HCT116 (cell line): ENCODE data around the gene HSD17B12. TPM values are rescaled to one million over a fixed set of nuclear protein-coding genes. Genes with fewer than 3 reads are reported as not detected.

Experiments
- ATAC-seq: fragments of 200-7000 bp; cut with Tn5 transposase; 2 replicates; pipeline ENCODE4 v1.9.1; 2020; ENCODE audit warnings: mild to moderate bottlenecking, moderate library complexity
- BruUV-seq: library from RNA; stranded (reverse); fragments of 400-500 nt; replicated peaks from 2 replicates; lab custom pipeline; 2021; lab: Mats Ljungman, UMichigan
- CTCF ChIA-PET: fragments of 300-600 bp; sonication (Branson Sonifier 250); formaldehyde crosslinking; loops from one replicate; lab custom pipeline; 2021; ENCODE audit warnings: antibody characterized with exemption; lab: Charles Lee
- POLR2A ChIA-PET: fragments of 300-600, 350-600 bp; sonication (Branson Sonifier 250); formaldehyde crosslinking; loops from one replicate; lab custom pipeline; 2021; ENCODE audit warnings: antibody characterized with exemption; lab: Charles Lee
- RAD21 ChIA-PET, 2 experiments: fragments of 300-600 bp; sonication (Branson Sonifier 250); formaldehyde crosslinking; loops; one replicate each; lab custom pipeline; 2023; ENCODE audit warnings: low total read pairs in 2 of 2; ENCODE audit not compliant: uncharacterized antibody in 2 of 2, unreplicated experiment in 2 of 2, low non-redundant PET in 1 of 2; lab: Charles Lee
- DNase-seq: peaks from one replicate; pipeline ENCODE4 v3.0.0-alpha.2; 2010; ENCODE audit warnings: low read depth, low spot score
- H2AFZ ChIP-seq: fragments of 200-600 bp; shearing (Covaris generic), sonication (generic); 2 replicates; pipeline ENCODE4 v1.6.1; 2017; ENCODE audit warnings: low read depth, mixed run types, mixed read lengths, antibody characterized with exemption, low read length; ENCODE audit not compliant: poor library complexity, severe bottlenecking
- H3K27ac ChIP-seq: 2 replicates; pipeline ENCODE4 v1.5.1; 2012; ENCODE audit warnings: low read depth, low read length
- H3K27me3 ChIP-seq: fragments of 200-600 bp; sonication (generic); 2 replicates; pipeline ENCODE4 v1.6.1; 2016; ENCODE audit warnings: mixed run types, low read length, mixed read lengths; ENCODE audit not compliant: insufficient read depth
- H3K36me3 ChIP-seq, 2 experiments: fragments of 200-500 bp in 1 of 2; fragments of 200-600 bp in 1 of 2; sonication (Bioruptor generic) in 1 of 2; sonication (generic) in 1 of 2; 2 replicates each; pipeline versions ENCODE4 v1.5.1 to v1.6.1; 2014 to 2016; ENCODE audit warnings: low read length in 2 of 2, inconsistent platforms in 1 of 2, mixed read lengths in 1 of 2, mixed run types in 1 of 2; ENCODE audit not compliant: insufficient read depth in 2 of 2, control insufficient read depth in 1 of 2
- H3K4me1 ChIP-seq, 2 experiments: fragments of 200-600 bp in 1 of 2; sonication (generic) in 1 of 2; 2 replicates each; pipeline versions ENCODE4 v1.5.1 to v1.6.1; 2012 to 2017; ENCODE audit warnings: low read length in 2 of 2, inconsistent platforms in 1 of 2, mild to moderate bottlenecking in 1 of 2, mixed read lengths in 1 of 2, mixed run types in 1 of 2, moderate library complexity in 1 of 2; ENCODE audit not compliant: insufficient read depth in 2 of 2, control insufficient read depth in 1 of 2
- H3K4me2 ChIP-seq: fragments of 200-600 bp; sonication (generic); 2 replicates; pipeline ENCODE4 v1.6.1; 2017; ENCODE audit warnings: mixed run types, low read length, mixed read lengths
- H3K4me3 ChIP-seq, 2 experiments: fragments of 200-600 bp in 1 of 2; sonication (generic) in 1 of 2; replicated peaks in 1 of 2; 2 replicates each; pipeline ENCODE4 v1.5.1; 2011 to 2016; ENCODE audit warnings: low read length in 2 of 2, control low read depth in 1 of 2, low read depth in 1 of 2, mild to moderate bottlenecking in 1 of 2, mixed read lengths in 1 of 2, mixed run types in 1 of 2
- H3K79me2 ChIP-seq: fragments of 200-600 bp; sonication (generic); 2 replicates; pipeline ENCODE4 v1.6.1; 2017; ENCODE audit warnings: mild to moderate bottlenecking, mixed run types, low read length, moderate library complexity, mixed read lengths; ENCODE audit not compliant: insufficient read depth
- H3K9ac ChIP-seq: fragments of 200-600 bp; sonication (generic); 2 replicates; pipeline ENCODE4 v1.6.1; 2016; ENCODE audit warnings: low read length, mixed read lengths
- H3K9me2 ChIP-seq: fragments of 200-600 bp; sonication (generic), shearing (Covaris generic); 2 replicates; pipeline ENCODE4 v1.6.1; 2017; ENCODE audit warnings: mixed run types, mild to moderate bottlenecking, moderate library complexity; ENCODE audit not compliant: insufficient read depth
- H3K9me3 ChIP-seq, 2 experiments: fragments of 200-500 bp in 1 of 2; fragments of 200-600 bp in 1 of 2; sonication (Bioruptor generic) in 1 of 2; sonication (generic) in 1 of 2; 2 replicates each; pipeline ENCODE4 v1.6.1; 2014 to 2017; ENCODE audit warnings: low read length in 2 of 2, mixed read lengths in 2 of 2, inconsistent platforms in 1 of 2, low read depth in 1 of 2, mild to moderate bottlenecking in 1 of 2, mixed run types in 1 of 2, moderate library complexity in 1 of 2; ENCODE audit not compliant: control insufficient read depth in 1 of 2, insufficient read depth in 1 of 2
- H4K20me1 ChIP-seq: fragments of 200-600 bp; sonication (generic), shearing (Covaris generic); 2 replicates; pipeline ENCODE4 v1.6.1; 2017; ENCODE audit warnings: mixed run types, mild to moderate bottlenecking, moderate library complexity; ENCODE audit not compliant: insufficient read depth
- CTCF ChIP-seq, 3 experiments: fragments of 200-600 bp in 1 of 3; sonication (generic) in 1 of 3; IDR thresholded peaks in 2 of 3; conservative IDR thresholded peaks in 1 of 3; 2 replicates each; pipeline ENCODE4 v1.5.1; 2012 to 2017; ENCODE audit warnings: low read depth in 2 of 3, low read length in 2 of 3, antibody characterized with exemption in 1 of 3, borderline replicate concordance in 1 of 3, control low read depth in 1 of 3, mild to moderate bottlenecking in 1 of 3, mixed read lengths in 1 of 3, mixed run types in 1 of 3, moderate library complexity in 1 of 3; ENCODE audit not compliant: insufficient read depth in 1 of 3
- EZH2phosphoT487 ChIP-seq: fragments of 200-600 bp; IDR thresholded peaks from 2 replicates; pipeline ENCODE4 v1.6.1; 2018; ENCODE audit warnings: antibody characterized with exemption, borderline replicate concordance
- RAD21 ChIP-seq: IDR thresholded peaks from 2 replicates; pipeline ENCODE4 v1.6.1; 2012; ENCODE audit warnings: low read depth, mild to moderate bottlenecking
- SIN3A ChIP-seq: IDR thresholded peaks from 2 replicates; pipeline ENCODE4 v1.6.1; 2012; ENCODE audit warnings: low read depth
- SP1 ChIP-seq: IDR thresholded peaks from 2 replicates; pipeline ENCODE4 v1.6.1; 2012; ENCODE audit warnings: low read depth
- TCF7L2 ChIP-seq: IDR thresholded peaks from 2 replicates; pipeline ENCODE4 v1.7.0; 2011; ENCODE audit warnings: borderline replicate concordance, inconsistent platforms; ENCODE audit not compliant: insufficient read depth, insufficient read length; ENCODE audit errors: extremely low read depth
- YY1 ChIP-seq: IDR thresholded peaks from 2 replicates; pipeline ENCODE4 v1.6.1; 2011; ENCODE audit warnings: low read length, low read depth, moderate library complexity, mild to moderate bottlenecking; ENCODE audit not compliant: insufficient replicate concordance; ENCODE audit errors: extremely low read depth
- ZBTB33 ChIP-seq: IDR thresholded peaks from 2 replicates; pipeline ENCODE4 v1.6.1; 2011; ENCODE audit warnings: mild to moderate bottlenecking, low read length, moderate library complexity; ENCODE audit not compliant: insufficient replicate concordance; ENCODE audit errors: extremely low read depth
- ZNF274 ChIP-seq: fragments of 200-500 bp; sonication (Bioruptor generic); IDR thresholded peaks from 2 replicates; pipeline ENCODE4 v1.6.1; 2014; ENCODE audit warnings: mild to moderate bottlenecking, low read depth, low read length, inconsistent platforms
- intact Hi-C: fragments of 100-400 bp; cut with micrococcal nuclease; formaldehyde crosslinking; loops from 2 replicates; pipeline ENCODE4 v1.10.0; 2022
- total RNA-seq: library from RNA; stranded (reverse); gene quantifications from one replicate; pipeline ENCODE4 v1.2.1, GENCODE V29; 2021; ENCODE audit not compliant: unreplicated experiment

HSD17B12 gene
- total RNA-seq, 1 experiment from 2014 or later = 83.7 TPM

GRCh38 chr11:43758927-43759326 lies 78.4 kb downstream of the HSD17B12 start:
- H4K20me1 ChIP-seq = no peaks in the 10 kb centered on the region
- H3K4me2 ChIP-seq = no peak overlapping the region
- ATAC-seq (no peak), DNase-seq (no peak)
- ChIA-PET RAD21 (no interaction called here), CTCF (no interaction called here), POLR2A (no interaction called here)
- no TSS peak for BruUV-seq
- H3K9me2 ChIP-seq = no peaks in the 10 kb centered on the region
- TF ChIP-seq CTCF (IDR thresholded peaks at IDR 0.05 in 2 of 3, conservative IDR thresholded peaks at IDR 0.05 in 1 of 3; ENCODE audit: borderline replicate concordance in 1 of 3, insufficient read depth in 1 of 3, low read depth in 2 of 3, low read length in 2 of 3) = no peak
- TF ChIP-seq TCF7L2 = no peak
- TF ChIP-seq YY1 = no peak
- TF ChIP-seq ZBTB33 = no peak
- no peak for TF ChIP-seq SIN3A
- TF ChIP-seq RAD21 = no peak
- TF ChIP-seq ZNF274 = no peak
- no peak for TF ChIP-seq SP1
- no peak for TF ChIP-seq EZH2phosphoT487
- H3K4me1 ChIP-seq = no peaks in the 10 kb centered on the region
- H3K9me3 ChIP-seq = no peaks in the 10 kb centered on the region
- no peak overlapping the region for H3K4me3 ChIP-seq
- no peak overlapping the region for H3K9ac ChIP-seq
- no peak overlapping the region for H2AFZ ChIP-seq
- no peaks in the 10 kb centered on the region for H3K79me2 ChIP-seq
- no peaks in the 10 kb centered on the region for H3K36me3 ChIP-seq
- H3K27me3 ChIP-seq = no peaks in the 10 kb centered on the region
- no peak overlapping the region for H3K27ac ChIP-seq
- intact Hi-C loops = no loop called here
